GM12878 (cell line): ENCODE results near the gene RPS6KA2. TPM values are rescaled to one million over a fixed set of nuclear protein-coding genes. Genes with fewer than 3 reads are reported as not detected.

Experiments used
- ATAC-seq: fragments of 200-7000 bp; cut with Tn5 transposase; 3 replicates; pipeline ENCODE4 v1.9.1; 2020; ENCODE audit warnings: mild to moderate bottlenecking, moderate library complexity
- BruUV-seq: library from RNA; stranded (reverse); fragments of 400-500 nt; replicated peaks from 2 replicates; lab custom pipeline; 2021; lab: Mats Ljungman, UMichigan
- CTCF ChIA-PET: fragments of 300-600 bp; sonication (Branson Sonifier 250); formaldehyde crosslinking; extraction: SDS; loops from one replicate; lab custom pipeline; 2021; ENCODE audit warnings: inconsistent platforms; lab: Yijun Ruan, JAX
- POLR2A ChIA-PET: fragments of 350-600 bp; formaldehyde crosslinking; extraction: SDS; loops from one replicate; lab custom pipeline; 2021; ENCODE audit warnings: inconsistent platforms; lab: Charles Lee
- RAD21 ChIA-PET: fragments of 300-600 bp; sonication (Branson Sonifier 250); formaldehyde crosslinking; loops from one replicate; lab custom pipeline; 2023; ENCODE audit warnings: antibody characterized with exemption; ENCODE audit not compliant: unreplicated experiment; lab: Charles Lee
- SMC1A ChIA-PET: fragments of 300-600 bp; sonication (Branson Sonifier 250); formaldehyde crosslinking; loops from one replicate; lab custom pipeline; 2023; ENCODE audit not compliant: unreplicated experiment, uncharacterized antibody; lab: Charles Lee
- DNase-seq: peaks from one replicate; pipeline ENCODE4 v3.0.0-alpha.2; 2011; ENCODE audit warnings: low read depth, low spot score
- FAIRE-seq: peaks from 3 replicates; lab custom pipeline; 2011; peaks lifted over from hg19 to GRCh38; lab: Jason Lieb, UNC
- H2AFZ ChIP-seq: 2 replicates; pipeline ENCODE4 v1.6.0; 2011; ENCODE audit warnings: low read depth, low read length, control low read depth; ENCODE audit not compliant: control insufficient read depth
- H3K27ac ChIP-seq: 2 replicates; pipeline ENCODE4 v1.5.1; 2011; ENCODE audit warnings: control low read depth; ENCODE audit not compliant: control insufficient read depth, insufficient read depth
- H3K27me3 ChIP-seq, 2 experiments: replicated peaks in 1 of 2; 2 replicates each; pipeline versions ENCODE4 v1.6.0 to v1.6.1; 2011; ENCODE audit warnings: low read length in 1 of 2; ENCODE audit not compliant: control insufficient read depth in 2 of 2, insufficient read depth in 2 of 2
- H3K36me3 ChIP-seq, 2 experiments: 2 replicates each; pipeline ENCODE4 v1.5.1; 2011; ENCODE audit warnings: low read length in 1 of 2; ENCODE audit not compliant: control insufficient read depth in 2 of 2, insufficient read depth in 2 of 2
- H3K4me1 ChIP-seq: 2 replicates; pipeline ENCODE4 v1.6.1; 2011; ENCODE audit warnings: mild to moderate bottlenecking, low read length, moderate library complexity, mixed read lengths; ENCODE audit not compliant: control insufficient read depth, insufficient read depth
- H3K4me2 ChIP-seq: 2 replicates; pipeline ENCODE4 v1.6.0; 2011; ENCODE audit warnings: control low read depth; ENCODE audit not compliant: control insufficient read depth, insufficient read depth
- H3K4me3 ChIP-seq: fragments of 200-600 bp; sonication (generic); 2 replicates; pipeline ENCODE4 v1.5.1; 2016
- H3K79me2 ChIP-seq: 2 replicates; pipeline ENCODE4 v1.6.0; 2011; ENCODE audit warnings: low read length; ENCODE audit not compliant: control insufficient read depth, insufficient read depth
- H3K9ac ChIP-seq: 2 replicates; pipeline ENCODE4 v1.8.0; 2011; ENCODE audit warnings: low read length, control low read depth, mixed read lengths; ENCODE audit not compliant: control insufficient read depth, insufficient read depth
- H3K9me3 ChIP-seq: replicated peaks from 3 replicates; pipeline ENCODE4 v1.5.1; 2011; ENCODE audit warnings: mild to moderate bottlenecking, low read length; ENCODE audit not compliant: control insufficient read depth, insufficient read depth
- H4K20me1 ChIP-seq: 2 replicates; pipeline ENCODE4 v1.6.0; 2011; ENCODE audit not compliant: control insufficient read depth, insufficient read depth
- BHLHE40 ChIP-seq, 2 experiments: fragments of 450-650 bp in 1 of 2; IDR thresholded peaks; 2 replicates each; pipeline ENCODE4 v1.6.1; 2011 to 2017; ENCODE audit warnings: low read depth in 2 of 2, borderline replicate concordance in 1 of 2, improper control_type of control experiment in 1 of 2, low read length in 1 of 2, mild to moderate bottlenecking in 1 of 2
- SMAD1 ChIP-seq: fragments of 450-650 bp; IDR thresholded peaks from 2 replicates; pipeline ENCODE4 v1.6.1; 2018; ENCODE audit warnings: mild to moderate bottlenecking, low read depth; ENCODE audit not compliant: partially characterized antibody
- SUZ12 ChIP-seq: fragments of 200-600 bp; sonication (generic); IDR thresholded peaks from one replicate; pipeline ENCODE4 v1.6.1; 2018; ENCODE audit warnings: antibody characterized with exemption, mild to moderate bottlenecking; ENCODE audit not compliant: unreplicated experiment
- ZNF24 ChIP-seq: fragments of 450-650 bp; IDR thresholded peaks from 2 replicates; pipeline ENCODE4 v1.6.1; 2017; ENCODE audit warnings: antibody characterized with exemption, mild to moderate bottlenecking
- ZNF384 ChIP-seq: IDR thresholded peaks from 2 replicates; pipeline ENCODE4 v1.6.1; 2012; ENCODE audit warnings: low read depth, mild to moderate bottlenecking, low read length, improper control_type of control experiment, borderline replicate concordance
- WGBS: methylation state at CpG from one replicate; pipeline ENCODE4 v1.1.6; 2016; ENCODE audit warnings: low lambda C conversion rate; ENCODE audit not compliant: insufficient replicate concordance, insufficient coverage; ENCODE audit errors: missing lambda C conversion rate; 5-methylcytosine and 5-hydroxymethylcytosine counted together
- in situ Hi-C: fragments of 300-500 bp; cut with MboI; formaldehyde crosslinking; loops from 9 replicates; pipeline ENCODE4 v1.14.3; 2018; ENCODE audit warnings: mixed read lengths
- intact Hi-C: fragments of 100-400 bp; cut with micrococcal nuclease; formaldehyde crosslinking; loops from one replicate; pipeline ENCODE4 v1.14.2; 2022; ENCODE audit not compliant: unreplicated experiment
- polyA plus RNA-seq, 11 experiments: library from polyadenylated mRNA; depleted of rRNA in 4 of 11; unstranded in 6 of 11; stranded (reverse) in 5 of 11; fragments of >200 nt; fragmentation: Nextera tagmentation in 4 of 11; fragmentation: Illumina TruSeq in 1 of 11; extraction: Ambion mirVana in 4 of 11; extraction: Trizol in 1 of 11; gene quantifications; 1 replicate in 1 of 11; 2 replicates in 10 of 11; pipeline versions ENCODE4 v1.2.1 to v1.2.3, GENCODE V29; 2011 to 2016; ENCODE audit warnings: inconsistent platforms in 2 of 11, missing spikeins in 2 of 11, low read depth in 1 of 11
- total RNA-seq, 4 experiments: library from RNA; depleted of rRNA in 3 of 4; stranded (reverse); fragments of >200 nt in 3 of 4; fragmentation: Illumina TruSeq in 1 of 4; extraction: Trizol in 1 of 4; gene quantifications; 2 replicates each; pipeline versions ENCODE4 v1.2.1 to v1.2.3, GENCODE V29; 2013 to 2021
- TF ChIP-seq, protein P1 (sequence below): fragments of 450-650 bp; IDR thresholded peaks from 2 replicates; pipeline ENCODE4 v1.6.1; 2016; ENCODE audit warnings: mild to moderate bottlenecking, moderate library complexity, borderline replicate concordance
- TF ChIP-seq, protein P2 (sequence below): fragments of 450-650 bp; IDR thresholded peaks from 2 replicates; pipeline ENCODE4 v1.6.1; 2017; ENCODE audit warnings: mild to moderate bottlenecking, moderate library complexity
- TF ChIP-seq, protein P3 (sequence below): fragments of 450-650 bp; formaldehyde crosslinking; IDR thresholded peaks from 2 replicates; pipeline ENCODE4 v1.4.0; 2022; ENCODE audit warnings: mild to moderate bottlenecking, moderate library complexity
- TF ChIP-seq, protein P4 (sequence below): IDR thresholded peaks from 2 replicates; pipeline ENCODE4 v1.6.1; 2012; ENCODE audit warnings: low read depth, low read length, improper control_type of control experiment

RPS6KA2 gene
- total and polyA plus RNA-seq, 10 of the 15 experiments (the other 5 are each of a cell fraction or from before 2014, with no cell fraction given), result 0.02 to 1.0 (median 0.22) TPM; not detected in 1

DNA sequence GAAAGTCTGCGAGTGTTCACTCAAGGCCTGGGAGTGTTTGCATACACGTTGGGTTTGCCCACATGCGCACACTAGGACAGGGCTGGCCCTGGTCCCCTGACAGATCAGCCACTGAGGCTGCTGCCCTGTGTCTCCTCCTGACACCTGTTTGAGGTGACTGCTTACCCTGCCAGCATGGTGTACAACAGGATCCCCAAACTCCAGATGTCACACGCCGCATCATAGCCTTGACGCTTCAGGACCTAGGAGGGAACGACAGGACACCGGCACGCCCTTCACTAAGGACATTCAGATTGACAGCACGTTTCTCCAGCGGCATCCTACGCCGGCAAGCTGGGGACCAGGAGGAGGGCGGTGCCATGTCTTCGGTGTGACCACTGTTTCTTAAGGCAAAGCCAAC lies 207.3 kb downstream of the RPS6KA2 start (continued):
- TF ChIP-seq, protein P1, sequence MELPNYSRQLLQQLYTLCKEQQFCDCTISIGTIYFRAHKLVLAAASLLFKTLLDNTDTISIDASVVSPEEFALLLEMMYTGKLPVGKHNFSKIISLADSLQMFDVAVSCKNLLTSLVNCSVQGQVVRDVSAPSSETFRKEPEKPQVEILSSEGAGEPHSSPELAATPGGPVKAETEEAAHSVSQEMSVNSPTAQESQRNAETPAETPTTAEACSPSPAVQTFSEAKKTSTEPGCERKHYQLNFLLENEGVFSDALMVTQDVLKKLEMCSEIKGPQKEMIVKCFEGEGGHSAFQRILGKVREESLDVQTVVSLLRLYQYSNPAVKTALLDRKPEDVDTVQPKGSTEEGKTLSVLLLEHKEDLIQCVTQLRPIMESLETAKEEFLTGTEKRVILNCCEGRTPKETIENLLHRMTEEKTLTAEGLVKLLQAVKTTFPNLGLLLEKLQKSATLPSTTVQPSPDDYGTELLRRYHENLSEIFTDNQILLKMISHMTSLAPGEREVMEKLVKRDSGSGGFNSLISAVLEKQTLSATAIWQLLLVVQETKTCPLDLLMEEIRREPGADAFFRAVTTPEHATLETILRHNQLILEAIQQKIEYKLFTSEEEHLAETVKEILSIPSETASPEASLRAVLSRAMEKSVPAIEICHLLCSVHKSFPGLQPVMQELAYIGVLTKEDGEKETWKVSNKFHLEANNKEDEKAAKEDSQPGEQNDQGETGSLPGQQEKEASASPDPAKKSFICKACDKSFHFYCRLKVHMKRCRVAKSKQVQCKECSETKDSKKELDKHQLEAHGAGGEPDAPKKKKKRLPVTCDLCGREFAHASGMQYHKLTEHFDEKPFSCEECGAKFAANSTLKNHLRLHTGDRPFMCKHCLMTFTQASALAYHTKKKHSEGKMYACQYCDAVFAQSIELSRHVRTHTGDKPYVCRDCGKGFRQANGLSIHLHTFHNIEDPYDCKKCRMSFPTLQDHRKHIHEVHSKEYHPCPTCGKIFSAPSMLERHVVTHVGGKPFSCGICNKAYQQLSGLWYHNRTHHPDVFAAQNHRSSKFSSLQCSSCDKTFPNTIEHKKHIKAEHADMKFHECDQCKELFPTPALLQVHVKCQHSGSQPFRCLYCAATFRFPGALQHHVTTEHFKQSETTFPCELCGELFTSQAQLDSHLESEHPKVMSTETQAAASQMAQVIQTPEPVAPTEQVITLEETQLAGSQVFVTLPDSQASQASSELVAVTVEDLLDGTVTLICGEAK, result no peak
- TF ChIP-seq ZNF384 (no peak), BHLHE40 (IDR thresholded peaks at IDR 0.05; ENCODE audit: borderline replicate concordance in 1 of 2, low read depth in 2 of 2, low read length in 1 of 2) (no peak)

DNA sequence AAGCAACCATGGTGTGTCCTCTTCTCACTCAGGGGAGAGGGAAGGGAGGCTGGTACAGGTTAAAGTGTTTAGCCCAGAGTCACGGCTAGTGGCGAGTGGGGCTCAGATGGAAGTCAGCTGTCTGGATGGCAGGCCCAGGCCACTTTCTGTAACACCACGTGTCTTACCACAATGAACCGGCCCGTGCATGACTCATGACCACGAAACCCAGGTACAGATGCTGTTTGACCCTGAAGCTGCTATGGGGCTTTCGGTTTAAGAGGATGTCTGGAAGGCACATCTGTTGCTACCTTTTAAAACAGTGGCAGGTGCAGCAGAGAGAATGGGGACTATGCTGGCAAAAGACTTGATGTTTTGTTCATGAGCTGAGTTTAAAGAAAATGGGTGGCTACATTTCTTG lies 207.8 kb downstream of the RPS6KA2 start:
- in situ Hi-C loops, result no loop called here
- no peaks in the 10 kb centered on the region for H3K79me2 ChIP-seq
- no peaks in the 10 kb centered on the region for H4K20me1 ChIP-seq
- no peak overlapping the region for H3K9ac ChIP-seq
- RAD21 ChIA-PET, result no interaction called here
- no peaks in the 10 kb centered on the region; a peak in 1 of 4 replicates for H3K27me3 ChIP-seq
- FAIRE-seq, result peak; percentile 65
- H2AFZ ChIP-seq, result no peak overlapping the region
- no TSS peak for BruUV-seq
- no peak overlapping the region for H3K27ac ChIP-seq
- H3K4me2 ChIP-seq, result peak overlapping the region; percentile 67; the same call in 1 of the 2 replicates
- intact Hi-C loops, result no loop called here
- 7% methylated on average over 7 of the region's 7 CpGs for WGBS
- H3K4me3 ChIP-seq, result no peak overlapping the region
- no peaks in the 10 kb centered on the region for H3K36me3 ChIP-seq
- peak; percentile 71 for DNase-seq
- CTCF ChIA-PET, result interaction anchor here (0.5 to 1.1 kb wide), 3 partner anchors 16 to 518 kb away, joined by 3 read pairs; no protein-coding TSS in a partner anchor
- peak; percentile 97 for ATAC-seq
- SMC1A ChIA-PET, result no interaction called here
- H3K4me1 ChIP-seq, result peaks cover 13% of the 10 kb centered on the region
- POLR2A ChIA-PET, result no interaction called here
- no peaks in the 10 kb centered on the region; the same call in 2 of the 3 replicates for H3K9me3 ChIP-seq
- TF ChIP-seq, protein P2, sequence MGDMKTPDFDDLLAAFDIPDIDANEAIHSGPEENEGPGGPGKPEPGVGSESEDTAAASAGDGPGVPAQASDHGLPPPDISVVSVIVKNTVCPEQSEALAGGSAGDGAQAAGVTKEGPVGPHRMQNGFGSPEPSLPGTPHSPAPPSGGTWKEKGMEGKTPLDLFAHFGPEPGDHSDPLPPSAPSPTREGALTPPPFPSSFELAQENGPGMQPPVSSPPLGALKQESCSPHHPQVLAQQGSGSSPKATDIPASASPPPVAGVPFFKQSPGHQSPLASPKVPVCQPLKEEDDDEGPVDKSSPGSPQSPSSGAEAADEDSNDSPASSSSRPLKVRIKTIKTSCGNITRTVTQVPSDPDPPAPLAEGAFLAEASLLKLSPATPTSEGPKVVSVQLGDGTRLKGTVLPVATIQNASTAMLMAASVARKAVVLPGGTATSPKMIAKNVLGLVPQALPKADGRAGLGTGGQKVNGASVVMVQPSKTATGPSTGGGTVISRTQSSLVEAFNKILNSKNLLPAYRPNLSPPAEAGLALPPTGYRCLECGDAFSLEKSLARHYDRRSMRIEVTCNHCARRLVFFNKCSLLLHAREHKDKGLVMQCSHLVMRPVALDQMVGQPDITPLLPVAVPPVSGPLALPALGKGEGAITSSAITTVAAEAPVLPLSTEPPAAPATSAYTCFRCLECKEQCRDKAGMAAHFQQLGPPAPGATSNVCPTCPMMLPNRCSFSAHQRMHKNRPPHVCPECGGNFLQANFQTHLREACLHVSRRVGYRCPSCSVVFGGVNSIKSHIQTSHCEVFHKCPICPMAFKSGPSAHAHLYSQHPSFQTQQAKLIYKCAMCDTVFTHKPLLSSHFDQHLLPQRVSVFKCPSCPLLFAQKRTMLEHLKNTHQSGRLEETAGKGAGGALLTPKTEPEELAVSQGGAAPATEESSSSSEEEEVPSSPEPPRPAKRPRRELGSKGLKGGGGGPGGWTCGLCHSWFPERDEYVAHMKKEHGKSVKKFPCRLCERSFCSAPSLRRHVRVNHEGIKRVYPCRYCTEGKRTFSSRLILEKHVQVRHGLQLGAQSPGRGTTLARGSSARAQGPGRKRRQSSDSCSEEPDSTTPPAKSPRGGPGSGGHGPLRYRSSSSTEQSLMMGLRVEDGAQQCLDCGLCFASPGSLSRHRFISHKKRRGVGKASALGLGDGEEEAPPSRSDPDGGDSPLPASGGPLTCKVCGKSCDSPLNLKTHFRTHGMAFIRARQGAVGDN, result no peak
- TF ChIP-seq SMAD1 (no peak), ZNF24 (no peak), SUZ12 (no peak)
- TF ChIP-seq, protein P3, sequence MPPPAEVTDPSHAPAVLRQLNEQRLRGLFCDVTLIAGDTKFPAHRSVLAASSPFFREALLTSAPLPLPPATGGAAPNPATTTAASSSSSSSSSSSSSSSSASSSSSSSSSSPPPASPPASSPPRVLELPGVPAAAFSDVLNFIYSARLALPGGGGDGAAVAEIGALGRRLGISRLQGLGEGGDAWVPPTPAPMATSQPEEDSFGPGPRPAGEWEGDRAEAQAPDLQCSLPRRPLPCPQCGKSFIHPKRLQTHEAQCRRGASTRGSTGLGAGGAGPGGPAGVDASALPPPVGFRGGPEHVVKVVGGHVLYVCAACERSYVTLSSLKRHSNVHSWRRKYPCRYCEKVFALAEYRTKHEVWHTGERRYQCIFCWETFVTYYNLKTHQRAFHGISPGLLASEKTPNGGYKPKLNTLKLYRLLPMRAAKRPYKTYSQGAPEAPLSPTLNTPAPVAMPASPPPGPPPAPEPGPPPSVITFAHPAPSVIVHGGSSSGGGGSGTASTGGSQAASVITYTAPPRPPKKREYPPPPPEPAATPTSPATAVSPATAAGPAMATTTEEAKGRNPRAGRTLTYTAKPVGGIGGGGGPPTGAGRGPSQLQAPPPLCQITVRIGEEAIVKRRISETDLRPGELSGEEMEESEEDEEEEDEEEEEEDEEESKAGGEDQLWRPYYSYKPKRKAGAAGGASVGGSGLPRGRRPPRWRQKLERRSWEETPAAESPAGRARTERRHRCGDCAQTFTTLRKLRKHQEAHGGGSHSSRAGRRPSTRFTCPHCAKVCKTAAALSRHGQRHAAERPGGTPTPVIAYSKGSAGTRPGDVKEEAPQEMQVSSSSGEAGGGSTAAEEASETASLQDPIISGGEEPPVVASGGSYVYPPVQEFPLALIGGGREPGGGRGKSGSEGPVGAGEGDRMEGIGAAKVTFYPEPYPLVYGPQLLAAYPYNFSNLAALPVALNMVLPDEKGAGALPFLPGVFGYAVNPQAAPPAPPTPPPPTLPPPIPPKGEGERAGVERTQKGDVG (CRISPR knock-in tag), result no peak
- TF ChIP-seq, protein P4, sequence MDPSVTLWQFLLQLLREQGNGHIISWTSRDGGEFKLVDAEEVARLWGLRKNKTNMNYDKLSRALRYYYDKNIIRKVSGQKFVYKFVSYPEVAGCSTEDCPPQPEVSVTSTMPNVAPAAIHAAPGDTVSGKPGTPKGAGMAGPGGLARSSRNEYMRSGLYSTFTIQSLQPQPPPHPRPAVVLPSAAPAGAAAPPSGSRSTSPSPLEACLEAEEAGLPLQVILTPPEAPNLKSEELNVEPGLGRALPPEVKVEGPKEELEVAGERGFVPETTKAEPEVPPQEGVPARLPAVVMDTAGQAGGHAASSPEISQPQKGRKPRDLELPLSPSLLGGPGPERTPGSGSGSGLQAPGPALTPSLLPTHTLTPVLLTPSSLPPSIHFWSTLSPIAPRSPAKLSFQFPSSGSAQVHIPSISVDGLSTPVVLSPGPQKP, result no peak
